ENCODE data around the gene GLYATL1.

- no peak for TF ChIP-seq POLR2AphosphoS5 (IDR thresholded peaks at IDR 0.05; ENCODE audit: low read depth)
- TF ChIP-seq CTCF (conservative IDR thresholded peaks at IDR 0.05; ENCODE audit: low read depth in 2 of 2) = no peak
These were observed 17.4 kb upstream of the GLYATL1 start for GRCh38 chr11:58921778-58922390.
